Ovary (tissue), 9 donors: ENCODE results near the gene ABCA13. TPM values are rescaled to one million over a fixed set of nuclear protein-coding genes. Genes with fewer than 3 reads are reported as not detected.

Experiments used
- DNase-seq, 5 donors: peaks; one replicate each; pipeline ENCODE4 v3.0.0-alpha.2; 2019 to 2020
- H3K27ac ChIP-seq, 2 donors: fragments of 200-600 bp; one replicate each; pipeline versions ENCODE4 v1.5.1 to v1.8.0; 2019 to 2022
- H3K27me3 ChIP-seq: fragments of 200-600 bp; one replicate; pipeline ENCODE4 v1.8.0; 2022
- H3K36me3 ChIP-seq: fragments of 200-600 bp; sonication (generic); one replicate; pipeline ENCODE4 v1.5.1; 2019
- H3K4me1 ChIP-seq: one replicate; pipeline ENCODE4 v1.8.1; 2013; ENCODE audit warnings: mild to moderate bottlenecking, moderate library complexity; ENCODE audit not compliant: insufficient read depth
- H3K4me3 ChIP-seq: fragments of 200-600 bp; sonication (generic); one replicate; pipeline ENCODE4 v1.5.1; 2017
- H3K9me3 ChIP-seq, 2 donors: fragments of 200-600 bp in 1 of 2; sonication (generic) in 1 of 2; one replicate each; pipeline versions ENCODE4 v1.5.1 to v1.8.1; 2013 to 2019; ENCODE audit warnings: mild to moderate bottlenecking in 1 of 2, moderate library complexity in 1 of 2
- EP300 ChIP-seq: sonication (generic); formaldehyde crosslinking; IDR thresholded peaks from one replicate; pipeline ENCODE4 v1.6.1; 2017; ENCODE audit warnings: antibody characterized with exemption
- POLR2A ChIP-seq: fragments of 450-650 bp; IDR thresholded peaks from one replicate; pipeline ENCODE4 v1.6.1; 2017; ENCODE audit warnings: antibody characterized with exemption, mild to moderate bottlenecking, moderate library complexity
- WGBS, 3 donors: extraction: QIAGEN DNeasy Blood & Tissue Kit in 1 of 3; methylation state at CpG; one replicate each; pipeline versions ENCODE4 v1.1.5 to v1.1.7; 2013 to 2017; 5-methylcytosine and 5-hydroxymethylcytosine counted together
- intact Hi-C, 4 donors: fragments of 100-400 bp; cut with DNase I; formaldehyde crosslinking; loops; one replicate each; pipeline versions ENCODE4 v1.11.0 to v1.15.1; 2022 to 2023
- polyA plus RNA-seq, 2 donors: library from polyadenylated mRNA; stranded (reverse); fragments of 200-250 nt in 1 of 2; fragments of 350-450 nt in 1 of 2; fragmentation: Illumina TruSeq in 1 of 2; extraction: RNeasy Lipid Tissue Mini Kit (QIAGEN cat#74804) in 1 of 2; gene quantifications; one replicate each; pipeline ENCODE4 v1.2.3, GENCODE V29; 2013 to 2014
- total RNA-seq, 7 donors: library from RNA; depleted of rRNA in 2 of 7; stranded (reverse); fragments of >200 nt in 2 of 7; fragmentation: NEBNext Ultra II Directional in 3 of 7; extraction: Animal tissue kit (Norgen Biotek cat#: 25700) in 3 of 7; gene quantifications; one replicate each; pipeline versions ENCODE4 v1.1.0 to v1.2.4, GENCODE V29; 2016 to 2023
- TF ChIP-seq, protein P1 (sequence below), 3 donors: fragments of 450-650 bp in 2 of 3; fragments of 200-600 bp in 1 of 3; IDR thresholded peaks; one replicate each; pipeline versions ENCODE4 v1.5.1 to v1.8.0; 2016 to 2022; ENCODE audit warnings: antibody characterized with exemption in 3 of 3, mild to moderate bottlenecking in 1 of 3
- donor health status: DM: no; HTN: no; CAD: no; lungs with moderate emphysema.
- donor health status: DM: no; HTN: no; CAD: no.
- donor health status: Bipolar disorder and iron deficiency.
- donor health status: DM: yes; HTN: yes; CAD: no.
- donor health status: DM: no; HTN: no; CAD: no.
- donor health status: DM: yes; HTN: yes; CAD: no.

ABCA13 gene
- total and polyA plus RNA-seq, 9 donors: 0.02 to 4.1 (median 0.20) TPM

GRCh38 chr7:48180981-48181380, 9.7 kb downstream of the ABCA13 start:
- H3K27me3 ChIP-seq: no peaks in the 10 kb centered on the region
- H3K4me3 ChIP-seq: no peak overlapping the region
- TF ChIP-seq POLR2A (no peak), EP300 (no peak)
- TF ChIP-seq, protein P1, sequence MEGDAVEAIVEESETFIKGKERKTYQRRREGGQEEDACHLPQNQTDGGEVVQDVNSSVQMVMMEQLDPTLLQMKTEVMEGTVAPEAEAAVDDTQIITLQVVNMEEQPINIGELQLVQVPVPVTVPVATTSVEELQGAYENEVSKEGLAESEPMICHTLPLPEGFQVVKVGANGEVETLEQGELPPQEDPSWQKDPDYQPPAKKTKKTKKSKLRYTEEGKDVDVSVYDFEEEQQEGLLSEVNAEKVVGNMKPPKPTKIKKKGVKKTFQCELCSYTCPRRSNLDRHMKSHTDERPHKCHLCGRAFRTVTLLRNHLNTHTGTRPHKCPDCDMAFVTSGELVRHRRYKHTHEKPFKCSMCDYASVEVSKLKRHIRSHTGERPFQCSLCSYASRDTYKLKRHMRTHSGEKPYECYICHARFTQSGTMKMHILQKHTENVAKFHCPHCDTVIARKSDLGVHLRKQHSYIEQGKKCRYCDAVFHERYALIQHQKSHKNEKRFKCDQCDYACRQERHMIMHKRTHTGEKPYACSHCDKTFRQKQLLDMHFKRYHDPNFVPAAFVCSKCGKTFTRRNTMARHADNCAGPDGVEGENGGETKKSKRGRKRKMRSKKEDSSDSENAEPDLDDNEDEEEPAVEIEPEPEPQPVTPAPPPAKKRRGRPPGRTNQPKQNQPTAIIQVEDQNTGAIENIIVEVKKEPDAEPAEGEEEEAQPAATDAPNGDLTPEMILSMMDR (IDR thresholded peaks at IDR 0.05): no peak
- H3K9me3 ChIP-seq: no peaks in the 10 kb centered on the region
- no peak overlapping the region for H3K27ac ChIP-seq
- H3K4me1 ChIP-seq: no peaks in the 10 kb centered on the region
- DNase-seq: no peak
- no peaks in the 10 kb centered on the region for H3K36me3 ChIP-seq
- intact Hi-C loops: no loop called here
- WGBS, 3 donors: 78 to 83% (median 82%) methylated on average over 6 of the region's 6 CpGs

DNA sequence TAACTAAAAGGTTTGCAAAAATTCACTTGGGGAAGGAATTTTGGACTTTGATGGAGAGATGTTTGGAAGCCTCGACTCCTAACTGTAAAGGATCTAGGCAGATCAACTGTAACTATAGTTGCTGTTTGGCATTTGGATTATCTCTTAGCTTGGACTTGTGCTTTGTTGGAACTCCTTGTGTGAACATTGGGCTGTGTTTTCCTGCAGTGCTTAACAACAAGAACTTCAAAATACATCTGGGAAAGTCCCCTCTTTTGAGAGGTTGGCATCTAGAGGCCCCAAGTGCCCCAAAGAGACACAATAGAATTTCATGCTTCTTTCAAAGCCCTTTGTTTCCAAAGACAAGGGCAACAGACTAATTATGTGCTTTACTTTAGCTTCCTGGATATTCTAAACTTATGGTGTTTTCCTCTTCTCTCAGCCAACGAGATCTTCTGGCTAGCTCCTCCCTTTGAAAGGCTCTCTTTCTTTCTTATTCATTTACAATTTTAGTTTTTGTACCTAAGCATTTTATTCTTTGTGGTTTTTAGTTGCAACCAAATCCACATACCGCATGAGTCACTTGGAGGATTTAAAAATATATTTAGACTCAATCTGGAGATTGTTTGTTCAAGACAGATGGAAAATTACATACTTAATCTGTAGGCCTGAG, 11.6 kb downstream of the ABCA13 start:
- Histone ChIP-seq H3K27ac (no peak overlapping the region), H3K36me3 (no peaks in the 10 kb centered on the region), H3K9me3 (no peaks in the 10 kb centered on the region), H3K27me3 (no peaks in the 10 kb centered on the region), H3K4me3 (no peak overlapping the region), H3K4me1 (no peaks in the 10 kb centered on the region)
- intact Hi-C loops: no loop called here
- WGBS, 3 donors: 47 to 59% (median 47%) methylated on average over 3 of the region's 3 CpGs
- TF ChIP-seq, protein P1 (IDR thresholded peaks at IDR 0.05): no peak
- TF ChIP-seq POLR2A: no peak
- TF ChIP-seq EP300: no peak
- no peak for DNase-seq

GRCh38 chr7:48183370-48183743, 12.1 kb downstream of the ABCA13 start:
- WGBS, 3 donors: 70 to 84% (median 72%) methylated on average over 5 of the region's 5 CpGs
- Histone ChIP-seq H3K4me3 (no peak overlapping the region), H3K27ac (no peak overlapping the region), H3K9me3 (no peaks in the 10 kb centered on the region), H3K36me3 (no peaks in the 10 kb centered on the region), H3K4me1 (no peaks in the 10 kb centered on the region), H3K27me3 (no peaks in the 10 kb centered on the region)
- TF ChIP-seq EP300 (no peak), POLR2A (no peak)
- TF ChIP-seq, protein P1 (IDR thresholded peaks at IDR 0.05): no peak
- DNase-seq: no peak
- intact Hi-C loops: no loop called here

- H3K36me3 ChIP-seq: no peaks in the 10 kb centered on the region
- no peaks in the 10 kb centered on the region for H3K27me3 ChIP-seq
- no peak overlapping the region for H3K4me3 ChIP-seq
- 64 to 86% (median 76%) methylated on average over 1 of the region's 1 CpG for WGBS, 3 donors
- no peak for DNase-seq
- intact Hi-C loops: no loop called here
- H3K9me3 ChIP-seq: no peaks in the 10 kb centered on the region
- TF ChIP-seq, protein P1 (IDR thresholded peaks at IDR 0.05): no peak
- TF ChIP-seq EP300: no peak
- TF ChIP-seq POLR2A: no peak
- H3K4me1 ChIP-seq: no peaks in the 10 kb centered on the region
- H3K27ac ChIP-seq: no peak overlapping the region
Observed at GRCh38 chr7:48183965-48184364, 12.7 kb downstream of the ABCA13 start.
